Hematopoietic multipotent progenitor cell treated with erythropoietin and hydrocortisone succinate and interleukin-3 and kit ligand, for 4 days (in vitro differentiated cells): ENCODE measurements around the gene EXTL1.

Source experiments
- DNase-seq: peaks from one replicate; pipeline ENCODE4 v3.0.0-alpha.2; 2015

EXTL1 gene

DNA sequence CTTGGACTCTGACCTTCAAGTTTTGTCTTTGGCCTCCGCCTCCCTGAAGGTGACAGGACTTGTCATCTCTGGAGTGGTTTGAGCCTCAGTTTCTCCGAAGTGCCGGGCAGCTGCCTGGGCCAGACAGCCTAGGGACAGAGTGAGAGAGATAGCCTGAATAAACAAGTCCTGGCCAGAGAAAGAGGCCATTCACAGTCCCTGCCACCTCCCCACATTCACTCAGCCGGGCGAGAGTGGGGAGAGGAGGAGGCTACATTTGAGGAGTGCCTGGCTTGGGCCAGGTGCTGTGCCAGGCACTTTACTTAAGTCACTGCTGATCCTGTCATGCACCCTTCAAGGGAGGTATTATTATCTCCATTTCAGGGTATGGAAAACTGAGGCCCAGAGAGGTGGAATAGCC lies 3.5 kb downstream of the EXTL1 start:
- no peak for DNase-seq

DNA sequence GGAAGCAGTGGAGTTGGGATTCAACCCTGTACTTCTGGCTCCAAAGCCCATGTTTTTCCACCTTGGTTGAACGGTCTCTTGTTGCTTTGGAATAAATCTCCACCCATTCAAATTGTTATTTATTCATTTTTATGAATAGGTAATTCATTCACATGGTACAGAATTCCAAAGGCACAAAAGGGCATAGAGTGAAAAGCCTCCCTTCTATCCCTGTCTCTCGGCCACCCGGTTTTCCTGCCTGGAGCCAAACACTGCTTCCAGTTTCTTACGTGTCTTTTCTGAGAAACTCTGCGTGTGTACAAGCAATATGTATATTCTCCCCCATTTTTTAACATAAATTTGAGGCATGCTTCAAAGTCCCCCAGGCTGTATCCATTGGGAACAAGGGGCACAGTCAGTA lies 3.9 kb downstream of the EXTL1 start:
- no peak for DNase-seq

- peak; percentile 60 for DNase-seq
Observed at GRCh38 chr1:26027716-26028489, 6.3 kb downstream of the EXTL1 start.

- DNase-seq = no peak
Observed at GRCh38 chr1:26028490-26028980, 7.0 kb downstream of the EXTL1 start.

- no peak for DNase-seq
Observed at GRCh38 chr1:26029054-26029863, 7.7 kb downstream of the EXTL1 start.

DNA sequence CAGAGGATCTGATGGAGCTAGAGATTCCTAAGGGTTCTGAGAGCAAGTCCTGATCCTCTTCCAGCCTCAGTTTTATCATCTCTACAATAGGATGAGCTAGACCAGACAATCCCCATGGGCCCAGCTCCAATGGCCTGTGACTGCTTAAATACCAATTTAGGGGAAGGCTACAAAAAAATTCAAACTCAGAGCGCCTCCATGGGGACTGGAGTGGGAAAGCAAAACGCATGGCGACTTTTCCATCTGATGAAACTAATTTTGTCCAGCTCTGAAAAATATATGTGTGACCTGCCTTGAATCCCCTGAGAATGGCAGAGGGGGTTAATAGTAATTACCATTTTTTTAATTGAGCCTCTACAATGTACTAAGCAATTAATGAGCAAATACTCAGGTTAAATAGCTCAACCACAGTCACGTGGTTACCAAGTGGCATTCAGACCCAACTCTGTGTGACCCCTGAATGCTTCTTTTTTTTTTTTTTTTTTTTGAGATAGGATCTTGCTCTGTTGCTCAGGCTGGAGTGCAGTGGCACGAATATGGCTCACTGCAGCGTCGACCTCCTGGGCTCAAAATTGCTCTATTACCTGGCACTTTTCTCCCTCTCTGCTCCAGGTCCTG lies 8.4 kb downstream of the EXTL1 start:
- DNase-seq = peak; percentile 50

GRCh38 chr1:26031196-26031595 lies 9.6 kb downstream of the EXTL1 start:
- DNase-seq = no peak

GRCh38 chr1:26031611-26032220 lies 10.1 kb downstream of the EXTL1 start:
- no peak for DNase-seq

DNA sequence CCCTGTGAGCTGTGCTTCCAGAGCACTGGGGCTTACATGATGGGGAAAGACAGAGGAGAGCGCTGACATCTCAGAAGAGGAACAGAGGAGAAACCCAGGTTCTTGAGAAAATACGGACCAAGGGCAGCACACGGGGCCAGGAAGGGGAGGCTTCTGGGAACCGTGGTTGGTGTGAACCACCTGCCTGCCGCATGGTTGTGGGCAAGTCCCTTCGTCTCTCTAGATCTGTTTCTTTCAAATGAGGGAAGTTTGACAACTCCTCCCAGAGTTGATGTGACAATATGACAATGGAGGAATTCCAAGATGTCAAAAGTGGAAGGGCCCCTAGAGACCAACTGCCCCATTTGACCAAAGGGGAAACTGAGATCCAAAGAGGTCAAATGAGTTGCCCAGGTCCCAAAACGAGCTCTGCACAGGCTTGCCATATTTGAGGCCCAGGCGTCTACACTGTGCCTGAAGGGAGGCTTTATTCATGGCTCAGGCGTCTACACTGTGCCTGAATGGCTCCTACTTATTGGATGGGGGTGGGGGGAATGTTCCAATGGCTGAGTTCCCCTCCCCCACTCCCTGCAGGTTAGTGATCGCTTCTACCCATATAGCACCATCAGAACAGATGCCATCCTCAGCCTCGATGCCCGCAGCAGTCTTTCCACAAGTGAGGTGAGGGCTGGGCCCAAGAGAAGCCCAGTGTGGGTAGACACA lies 11.2 kb downstream of the EXTL1 start:
- DNase-seq = no peak

GRCh38 chr1:26034504-26035202 lies 13.1 kb downstream of the EXTL1 start:
- no peak for DNase-seq

GRCh38 chr1:26035203-26035958 lies 13.8 kb downstream of the EXTL1 start:
- DNase-seq = peak; percentile 98

- peak; percentile 85 for DNase-seq
Observed at GRCh38 chr1:26035959-26036755, 14.6 kb downstream of the EXTL1 start.

GRCh38 chr1:26036756-26037281 lies 15.2 kb downstream of the EXTL1 start:
- DNase-seq = no peak

DNA sequence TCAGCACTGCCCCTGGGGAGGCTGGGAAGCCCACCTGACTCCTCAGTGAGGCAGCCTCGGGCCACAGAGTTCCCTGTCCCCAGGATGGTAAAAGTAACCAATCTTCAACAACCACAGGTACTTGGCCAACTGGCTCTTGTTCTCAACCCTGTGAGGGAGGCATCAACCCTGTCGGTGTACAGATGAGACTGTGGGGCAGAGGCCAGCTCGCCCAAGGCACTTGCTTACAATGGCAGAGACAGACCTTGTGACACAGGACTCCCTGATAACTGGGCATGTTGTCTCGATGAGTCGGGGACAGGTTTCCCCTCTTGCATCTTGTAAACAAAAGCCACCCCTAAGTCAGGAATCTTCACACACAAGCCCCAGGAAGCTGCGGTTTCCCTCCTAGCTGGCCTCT lies 16.3 kb downstream of the EXTL1 start:
- no peak for DNase-seq

DNA sequence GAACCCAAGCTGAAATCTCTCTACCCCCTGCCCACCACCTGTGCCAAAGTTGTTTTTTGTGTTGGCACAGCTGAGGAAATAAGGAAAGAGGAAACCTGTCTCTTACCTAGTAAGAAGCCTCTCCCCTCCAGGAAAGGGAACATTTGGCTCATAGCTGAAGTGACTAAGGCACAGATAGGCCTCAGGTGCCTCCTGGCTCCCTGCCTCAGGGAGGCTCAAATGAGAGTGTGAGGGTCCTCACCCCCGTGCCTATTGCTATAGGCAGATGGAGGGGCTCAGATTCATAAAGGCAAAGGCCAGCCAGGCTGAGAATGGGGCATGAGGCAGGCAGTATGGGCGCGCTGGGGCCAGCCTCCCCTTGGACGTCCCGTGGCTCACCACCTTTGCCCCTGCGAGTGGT lies 16.9 kb downstream of the EXTL1 start:
- no peak for DNase-seq

GRCh38 chr1:26038904-26039303 lies 17.3 kb downstream of the EXTL1 start:
- no peak for DNase-seq

- DNase-seq = no peak
Observed at GRCh38 chr1:26041401-26041800, 19.8 kb downstream of the EXTL1 start.

DNA sequence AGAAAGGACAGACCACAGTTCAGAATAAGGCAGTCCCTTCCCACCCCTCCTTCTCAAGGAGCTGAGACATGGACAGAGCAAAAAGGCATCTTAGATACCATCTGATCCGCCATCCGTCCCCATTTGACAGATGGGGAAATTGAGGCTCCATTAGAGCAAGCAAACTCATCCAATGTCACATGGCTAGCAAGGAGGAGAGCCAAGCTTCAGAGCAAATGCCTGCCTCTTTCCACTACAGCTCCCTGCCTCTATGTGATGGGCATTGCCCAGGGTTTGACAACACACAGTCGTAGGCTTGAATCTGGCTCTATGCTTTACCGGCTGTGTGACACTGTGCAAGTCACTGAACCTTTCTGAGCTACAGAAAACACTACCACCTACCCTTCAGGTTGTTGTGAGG lies 20.4 kb downstream of the EXTL1 start:
- no peak for DNase-seq

GRCh38 chr1:26043765-26044164 lies 22.2 kb downstream of the EXTL1 start:
- no peak for DNase-seq

DNA sequence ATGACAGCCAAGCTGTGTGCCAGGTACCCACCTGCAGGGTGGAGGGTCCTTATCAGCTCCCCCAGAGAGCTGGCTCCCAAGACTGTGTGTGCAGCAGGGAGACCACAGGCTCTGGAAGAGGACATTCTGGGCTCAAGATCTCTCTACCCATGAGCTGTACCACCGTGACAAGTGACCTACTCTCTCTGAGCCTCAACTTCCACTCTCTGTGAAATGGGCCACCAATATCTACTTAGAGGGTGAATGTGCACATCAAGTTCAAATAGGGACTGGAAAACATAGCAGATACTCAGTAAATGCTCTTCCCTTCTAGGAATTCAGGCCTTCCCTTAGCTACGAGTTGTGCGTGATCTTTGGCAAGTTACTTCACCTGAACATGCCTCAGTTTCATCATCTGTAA lies 22.8 kb downstream of the EXTL1 start:
- DNase-seq = no peak
